Measurements from ENCODE around the gene UBA6.
A peak's percentile ranks its signal among the peaks of the same experiment; 100 is the strongest.
"Not testable (repeated sequence)": the region's sequence is repeated elsewhere in the genome, so short reads cannot be mapped to it uniquely, and the experiment has no call there.

The UBA6 gene

GRCh38 chr4:67700738-67701516 is at the start of gene UBA6:
Gene UBA6, minus strand, starts transcription at chr4:67701155. Its CDS starts 36 bp downstream, at chr4:67701119.
- peak; percentile 94 for DNase-seq

- no peak for DNase-seq
These were observed 49.7 kb upstream of the UBA6 start for GRCh38 chr4:67750691-67751090.

- no peak for DNase-seq
These were observed 48.3 kb upstream of the UBA6 start for GRCh38 chr4:67749286-67749685.

GRCh38 chr4:67746797-67747495 is 46.0 kb upstream of the UBA6 start:
- DNase-seq = peak; percentile 38

- DNase-seq = peak; percentile 56
These were observed 43.8 kb upstream of the UBA6 start for GRCh38 chr4:67744561-67745283.

GRCh38 chr4:67743194-67743593 is 42.2 kb upstream of the UBA6 start:
- DNase-seq = no peak

GRCh38 chr4:67736262-67736661 is 35.3 kb upstream of the UBA6 start:
- no peak for DNase-seq

- DNase-seq = no peak
These were observed 34.4 kb upstream of the UBA6 start for GRCh38 chr4:67735325-67735724.

GRCh38 chr4:67730511-67730910 is 29.6 kb upstream of the UBA6 start:
- not testable (repeated sequence) for DNase-seq

- DNase-seq = peak; percentile 67
These were observed 26.3 kb upstream of the UBA6 start for GRCh38 chr4:67727124-67727850.

- DNase-seq = peak; percentile 22
These were observed 25.0 kb upstream of the UBA6 start for GRCh38 chr4:67725981-67726380.

- no peak for DNase-seq
These were observed 24.2 kb upstream of the UBA6 start for GRCh38 chr4:67725132-67725531.

- no peak for DNase-seq
These were observed 23.0 kb upstream of the UBA6 start for GRCh38 chr4:67723949-67724348.

GRCh38 chr4:67723341-67723740 is 22.4 kb upstream of the UBA6 start:
- no peak for DNase-seq

GRCh38 chr4:67721770-67722597 is 21.0 kb upstream of the UBA6 start:
- DNase-seq = peak; percentile 60

GRCh38 chr4:67721315-67721769 is 20.4 kb upstream of the UBA6 start:
- DNase-seq = no peak

- no peak for DNase-seq
These were observed 19.1 kb upstream of the UBA6 start for GRCh38 chr4:67719953-67720617.

GRCh38 chr4:67718848-67719247 is 17.9 kb upstream of the UBA6 start:
- DNase-seq = no peak

- DNase-seq = no peak
These were observed 16.6 kb upstream of the UBA6 start for GRCh38 chr4:67717586-67717985.

GRCh38 chr4:67714955-67715354 is 14.0 kb upstream of the UBA6 start:
- no peak for DNase-seq

- no peak for DNase-seq
These were observed 13.3 kb upstream of the UBA6 start for GRCh38 chr4:67714248-67714583.

All from fibroblast of skin of right quadriceps (primary cell).